Stimulated activated CD8-positive, alpha-beta memory T cell treated with anti-CD3 and anti-CD28 coated beads, Interleukin-12 subunit alpha, Interleukin-12 subunit beta, amount 100 ng/mL, for 24 hours (primary cell): Measurements from ENCODE around the gene LINGO4.

Experiments
- DNase-seq: peaks from one replicate; pipeline ENCODE4 v3.0.0-alpha.2; 2020; ENCODE audit errors: extremely low read depth

The LINGO4 gene

DNA sequence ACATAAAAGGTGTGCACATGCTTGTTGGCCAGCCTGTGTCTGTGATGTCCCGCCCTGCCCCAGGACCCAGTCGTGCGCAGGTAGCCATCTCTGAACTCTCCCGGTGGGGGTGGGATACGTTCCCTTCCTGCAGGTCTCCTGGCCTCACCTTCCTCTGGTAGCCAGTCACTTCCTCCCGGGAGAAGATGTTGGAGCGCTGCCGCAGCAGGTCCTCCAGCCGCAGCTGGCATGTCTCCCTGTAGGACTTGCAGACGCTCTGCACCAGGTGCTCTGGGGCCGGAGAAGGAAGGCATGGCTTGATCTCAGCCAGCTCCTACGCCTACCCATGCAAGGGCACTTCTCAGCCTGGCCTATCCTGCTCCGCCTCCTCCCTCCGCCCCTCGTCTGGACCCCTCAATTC lies 9.2 kb upstream of the LINGO4 start:
- no peak for DNase-seq

DNA sequence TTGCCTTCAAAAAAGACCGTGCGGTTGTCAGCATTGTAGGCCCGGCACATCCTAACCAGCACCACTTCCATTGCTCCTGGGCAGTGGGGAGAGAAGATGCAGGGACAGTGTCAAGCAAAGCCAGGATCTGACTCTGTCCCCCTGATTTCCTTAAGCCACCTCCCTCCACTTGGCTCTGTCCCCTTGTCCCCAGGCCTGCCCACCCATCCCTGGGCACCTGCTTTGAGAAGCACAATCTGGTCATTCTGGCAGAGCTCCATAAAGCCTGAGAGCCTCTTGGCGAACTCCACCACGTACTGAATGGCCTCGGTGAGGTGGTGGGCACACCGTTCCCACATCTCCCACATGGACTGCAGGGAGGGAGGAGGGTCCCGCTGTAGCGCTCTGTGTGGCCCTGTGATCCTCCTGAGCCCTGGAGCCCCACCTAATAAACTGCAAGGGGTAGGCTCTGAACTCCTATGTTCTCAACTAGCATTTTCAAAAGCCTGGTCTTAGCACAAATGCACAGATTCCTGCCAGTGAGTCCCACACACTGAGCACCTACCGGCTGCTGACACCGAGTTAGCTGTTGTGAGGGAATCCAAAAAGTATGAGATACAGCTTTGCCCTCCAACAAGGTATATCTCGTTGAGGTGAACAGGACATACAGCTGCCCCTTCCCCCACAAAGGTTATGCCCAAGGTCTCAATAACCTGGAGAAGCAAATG lies 8.2 kb upstream of the LINGO4 start:
- DNase-seq, result no peak

DNA sequence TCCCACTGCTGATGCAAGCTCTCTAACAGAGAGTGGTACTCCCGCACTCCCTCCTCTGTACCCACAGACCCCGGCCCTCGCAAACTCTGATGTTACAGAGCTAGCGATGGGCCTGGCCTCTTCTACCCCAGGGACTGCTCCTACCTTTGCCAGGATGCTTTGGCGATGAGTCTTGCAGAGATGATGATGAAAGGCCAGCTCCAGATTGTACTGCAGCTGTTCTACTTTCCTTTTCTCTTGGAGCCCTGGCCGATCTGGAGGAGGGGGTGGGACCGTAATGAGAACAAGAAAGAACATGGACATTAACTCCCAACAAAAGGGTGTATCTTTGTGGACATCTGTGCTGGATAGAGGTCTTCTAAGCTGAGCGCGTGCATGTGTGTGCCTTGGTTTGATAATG lies 6.0 kb upstream of the LINGO4 start:
- DNase-seq, result no peak

DNA sequence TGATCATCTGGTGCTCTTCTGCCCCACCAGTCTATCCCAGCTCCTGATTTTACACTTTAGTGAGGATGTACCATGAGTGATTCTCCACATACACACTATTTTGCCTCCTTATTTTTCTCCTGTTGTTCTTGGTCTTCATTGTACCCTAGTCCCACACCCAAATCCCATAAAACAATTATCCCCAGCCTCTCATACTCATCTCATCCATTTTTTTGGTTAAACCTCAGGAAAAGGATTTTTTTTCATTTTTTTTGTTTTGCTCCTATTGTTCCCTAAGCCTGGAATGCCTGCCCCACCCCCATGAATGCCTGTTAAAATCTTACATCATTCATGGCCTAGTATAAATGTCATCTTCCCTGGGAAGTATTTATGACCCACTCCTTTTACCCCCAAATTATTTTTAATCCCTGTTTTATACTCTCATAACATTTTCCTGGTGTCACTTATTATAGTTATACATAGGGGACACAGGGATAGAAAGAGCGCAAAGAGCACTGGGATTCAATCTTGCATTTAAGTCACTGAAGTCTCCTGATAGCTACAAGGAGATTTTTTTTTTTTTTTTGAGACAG lies 4.9 kb upstream of the LINGO4 start:
- DNase-seq, result no peak

DNA sequence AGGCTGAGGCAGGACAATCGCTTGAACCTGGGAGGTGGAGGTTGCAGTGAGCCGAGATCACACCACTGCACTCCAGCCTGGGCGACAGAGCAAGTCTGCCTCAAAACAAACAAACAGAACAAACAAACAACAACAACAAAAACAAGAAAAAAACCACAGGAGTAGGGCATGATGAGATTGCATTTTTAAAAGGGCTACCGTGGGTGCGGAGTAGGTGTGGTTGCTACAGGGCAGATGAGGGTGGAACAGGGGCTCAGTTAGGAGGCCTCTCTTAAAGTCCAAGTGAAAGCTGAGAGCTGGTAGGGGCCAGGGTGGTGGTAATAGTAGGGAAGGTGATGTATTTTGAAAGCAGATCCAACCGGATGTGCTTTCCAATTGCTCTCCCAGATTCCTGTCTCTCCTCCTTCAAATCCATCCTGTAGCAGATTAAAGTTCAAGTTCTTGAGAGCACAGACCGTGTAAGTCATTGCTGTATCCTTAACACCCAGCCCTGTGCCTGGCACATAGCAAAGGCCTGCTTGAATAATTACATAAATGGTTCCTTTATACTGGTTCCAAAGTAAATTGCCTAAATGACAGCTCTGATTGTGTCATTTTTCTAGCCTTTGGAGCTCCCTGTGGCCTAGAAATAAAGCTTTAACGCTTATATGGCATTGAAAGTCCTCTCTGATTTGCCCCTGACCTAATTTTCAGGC lies 4.2 kb upstream of the LINGO4 start:
- no peak for DNase-seq

DNA sequence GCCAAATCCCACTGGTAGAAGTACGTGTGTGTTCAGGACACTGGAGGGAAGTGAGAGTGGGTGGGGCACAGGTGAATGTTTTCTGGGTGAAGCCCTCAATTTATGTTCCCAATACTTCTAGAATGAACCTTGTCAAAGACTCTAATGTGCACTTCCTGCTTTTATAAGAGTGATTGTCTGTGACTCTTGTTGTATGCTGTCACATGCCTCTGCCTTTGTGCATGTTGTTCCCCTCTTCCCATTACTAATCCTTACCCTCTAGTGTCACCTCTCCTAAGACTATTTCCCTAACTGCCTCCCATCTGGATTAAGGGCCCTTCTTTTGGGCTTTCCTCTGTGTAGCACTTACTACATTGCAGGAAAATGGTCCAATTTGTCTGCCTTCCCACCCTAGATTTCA lies 2.5 kb upstream of the LINGO4 start:
- DNase-seq, result no peak

DNA sequence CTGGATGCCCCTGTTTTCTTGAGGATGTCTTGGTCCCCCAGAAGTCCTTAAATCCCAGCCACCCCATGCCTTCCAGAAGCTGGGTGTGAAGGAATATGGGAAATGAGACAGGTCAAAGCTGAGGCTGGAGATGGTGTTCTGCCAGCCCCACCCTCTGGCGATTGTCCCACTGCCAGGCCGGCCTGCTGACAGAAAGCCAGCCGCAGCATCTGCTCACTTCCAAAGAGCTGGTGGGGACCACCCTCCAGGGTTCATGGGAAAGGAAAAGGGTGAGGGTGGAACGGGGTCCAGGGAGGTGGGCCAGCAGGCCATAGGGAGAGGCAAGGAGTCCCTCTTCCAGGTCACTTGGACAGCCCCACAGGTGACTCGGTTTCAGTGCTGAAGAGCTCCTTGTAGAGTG lies 1.9 kb upstream of the LINGO4 start:
- no peak for DNase-seq

DNA sequence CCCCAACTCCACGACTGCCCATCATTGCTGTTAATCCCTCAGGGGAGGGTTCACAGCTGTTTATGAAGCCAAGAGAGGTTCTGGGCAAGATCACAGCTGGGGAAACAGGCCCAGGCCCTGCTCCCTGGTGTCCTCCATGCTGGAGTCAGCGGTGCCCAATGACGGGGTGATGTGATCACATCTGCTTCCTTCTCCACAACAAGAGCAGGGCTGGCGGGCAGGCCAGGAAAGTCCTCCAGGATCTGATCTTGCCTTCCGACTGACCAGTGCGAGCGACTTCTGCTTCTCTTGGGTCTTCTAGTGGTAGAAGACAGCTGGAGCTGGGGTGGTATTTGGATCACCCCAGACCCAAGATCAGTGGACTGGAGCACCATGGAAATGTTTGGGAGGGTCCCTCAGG lies 951 bp upstream of the LINGO4 start:
- no peak for DNase-seq

DNA sequence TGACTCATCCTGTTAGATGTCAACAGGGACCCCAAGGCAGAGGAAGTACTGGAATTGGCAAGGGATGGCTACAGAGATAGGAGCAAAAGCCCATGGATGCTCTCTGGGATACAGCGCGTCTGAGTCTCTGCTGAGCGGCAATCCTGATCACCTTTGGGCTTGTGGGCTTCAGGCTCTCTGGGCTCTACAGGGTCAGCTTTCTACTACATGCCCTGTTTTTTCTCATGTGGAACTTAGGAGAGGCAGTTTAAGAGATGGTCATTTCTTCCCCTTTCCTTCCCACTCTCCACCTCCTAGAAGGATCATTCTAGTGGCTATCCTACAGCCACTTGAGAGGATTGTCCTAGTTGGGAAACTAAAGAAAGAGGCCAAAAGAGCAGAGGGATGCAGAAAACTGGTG lies 1.3 kb downstream of the LINGO4 start:
- no peak for DNase-seq

DNA sequence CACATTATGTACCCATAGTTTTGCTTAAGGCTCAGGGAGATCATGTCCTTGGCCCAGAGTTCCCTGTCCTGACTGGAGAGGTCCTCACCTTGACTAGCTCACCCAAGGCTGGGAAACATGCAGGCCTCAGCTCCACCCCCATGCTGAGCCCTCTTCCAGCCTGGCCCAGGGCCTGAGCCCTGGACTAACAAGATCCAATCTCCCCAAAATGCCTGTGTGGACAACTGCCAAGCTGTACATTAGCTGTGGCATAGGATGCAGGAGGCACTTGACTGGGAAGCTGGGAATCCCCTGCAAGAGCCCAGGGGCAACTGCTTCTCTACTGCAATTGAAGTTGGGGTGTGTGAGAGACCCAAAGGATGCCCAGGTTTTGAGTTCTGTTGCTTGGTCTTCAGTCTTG lies 2.1 kb downstream of the LINGO4 start:
- no peak for DNase-seq

DNA sequence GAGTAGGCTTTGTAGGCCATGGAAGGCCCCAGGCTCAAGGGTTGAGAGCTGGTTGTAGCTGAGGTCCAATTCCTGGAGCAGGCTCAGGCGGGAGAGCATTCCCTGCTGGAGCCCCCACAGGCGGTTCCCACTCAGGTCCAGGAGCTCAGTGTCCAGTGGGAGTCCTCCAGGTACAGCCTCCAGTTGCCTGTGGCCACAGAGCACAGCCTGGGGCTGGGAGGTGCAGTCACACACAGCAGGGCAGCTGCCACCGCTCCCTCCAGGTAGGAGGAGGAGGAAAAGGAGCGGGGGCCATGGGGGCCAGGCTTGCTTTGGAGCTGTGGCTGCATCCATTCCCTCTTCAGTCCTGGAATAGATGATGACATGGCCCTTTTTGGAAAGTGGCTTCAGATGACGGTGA lies 2.8 kb downstream of the LINGO4 start:
- no peak for DNase-seq

DNA sequence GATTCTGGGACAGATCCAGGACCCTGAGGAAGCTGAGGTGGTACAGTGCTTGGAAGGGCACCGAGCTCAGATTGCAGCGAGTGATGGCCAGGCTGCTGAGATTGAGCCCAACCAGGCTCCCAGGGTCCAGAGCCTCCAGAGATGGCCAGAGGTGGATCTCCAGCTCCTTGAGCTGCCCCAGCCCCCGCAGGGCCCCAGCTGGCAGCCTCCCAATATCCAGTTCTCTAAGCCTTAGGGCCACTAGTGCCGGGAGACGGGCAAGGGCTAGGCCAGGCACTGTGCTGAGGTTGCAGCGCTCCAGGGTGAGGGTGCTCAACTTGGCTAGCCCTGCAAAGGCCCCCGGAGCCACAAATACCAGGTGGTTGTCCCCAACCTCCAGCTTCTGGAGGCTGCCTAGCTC lies 3.4 kb downstream of the LINGO4 start:
- DNase-seq, result no peak

DNA sequence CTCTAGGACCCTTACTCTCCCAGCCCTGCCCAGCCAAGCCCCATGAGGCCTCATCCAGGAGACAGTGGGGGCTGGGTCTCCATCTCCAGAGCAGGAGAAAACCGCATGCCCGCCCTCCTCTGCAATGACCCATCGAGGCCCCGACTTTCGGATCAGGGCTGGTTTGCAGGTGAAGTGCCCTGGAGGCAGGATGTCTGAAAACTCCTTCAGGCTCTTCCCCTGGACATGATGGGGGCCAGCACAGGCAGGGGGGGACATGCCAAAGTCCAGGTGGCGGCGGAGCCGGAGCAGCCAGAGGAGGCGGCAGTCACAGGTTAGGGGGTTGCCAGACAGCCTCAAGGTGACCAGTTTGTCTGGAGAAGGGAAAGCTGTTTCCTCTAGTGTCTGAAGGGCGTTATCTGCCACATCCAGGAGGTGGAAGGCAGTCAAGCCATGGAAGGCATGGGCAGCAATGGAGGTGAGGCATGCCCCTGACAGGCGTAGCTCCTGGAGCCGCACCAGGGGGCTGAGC lies 3.9 kb downstream of the LINGO4 start:
- DNase-seq, result no peak

DNA sequence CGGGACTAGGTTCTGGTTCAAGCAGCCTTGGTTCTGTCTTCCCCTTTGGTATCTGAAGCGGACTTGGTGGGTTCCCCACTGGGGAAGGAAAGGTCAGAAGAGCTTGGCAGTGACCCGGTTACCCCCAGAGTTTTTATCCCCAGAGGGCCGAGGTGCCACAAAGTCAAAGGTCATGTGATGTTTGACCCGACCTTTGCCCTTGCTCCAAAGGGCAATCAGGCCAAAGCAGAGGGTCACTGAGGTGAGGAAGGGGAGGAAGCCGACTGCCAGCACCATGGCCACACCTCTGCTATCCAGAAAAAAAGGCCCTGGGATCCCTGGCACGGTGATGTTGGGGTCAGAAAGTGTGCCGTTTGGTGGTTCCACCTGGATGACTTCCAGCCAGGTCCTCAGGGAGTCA lies 4.4 kb downstream of the LINGO4 start:
- no peak for DNase-seq

DNA sequence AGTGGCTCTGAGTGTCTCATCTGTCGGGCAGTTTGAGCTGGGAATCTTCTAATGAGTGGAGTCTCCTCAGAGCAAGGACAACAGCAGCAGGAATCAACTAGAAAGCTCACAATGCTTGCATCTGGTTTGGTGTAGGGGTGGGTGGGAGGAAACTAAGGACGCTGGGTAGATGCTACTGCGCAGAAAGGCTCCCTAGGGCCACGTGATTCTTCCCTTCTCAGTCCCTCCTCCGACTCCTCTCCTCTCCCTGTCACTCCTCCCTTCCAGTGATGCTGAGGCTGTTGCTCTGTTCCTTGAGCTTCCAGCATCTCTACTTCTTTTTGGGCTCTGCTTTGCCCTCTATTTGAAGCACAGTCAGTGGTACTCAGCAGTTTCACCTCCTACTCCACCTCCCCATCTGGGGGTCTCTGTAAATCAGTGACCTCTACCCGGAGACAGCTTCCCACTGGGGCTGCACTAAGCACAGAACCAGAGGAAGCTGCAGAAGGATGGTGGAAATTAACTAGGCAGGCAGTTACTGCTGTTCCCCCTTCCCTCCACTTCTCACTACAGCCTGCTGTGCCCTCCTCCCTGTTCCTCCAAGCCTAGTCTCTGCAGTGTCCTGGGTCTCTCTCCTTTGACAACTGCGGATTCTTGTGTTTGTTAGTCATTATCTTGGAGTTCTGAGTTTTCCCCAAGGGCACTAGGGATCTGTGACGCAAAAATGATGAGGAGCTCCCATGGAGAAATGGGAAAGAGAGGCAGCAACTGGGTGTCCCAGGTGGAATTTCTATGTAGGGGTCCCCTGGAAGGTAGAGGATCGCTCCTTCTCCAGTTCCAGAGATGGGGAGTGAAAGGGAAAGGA lies 5.8 kb downstream of the LINGO4 start:
- no peak for DNase-seq

DNA sequence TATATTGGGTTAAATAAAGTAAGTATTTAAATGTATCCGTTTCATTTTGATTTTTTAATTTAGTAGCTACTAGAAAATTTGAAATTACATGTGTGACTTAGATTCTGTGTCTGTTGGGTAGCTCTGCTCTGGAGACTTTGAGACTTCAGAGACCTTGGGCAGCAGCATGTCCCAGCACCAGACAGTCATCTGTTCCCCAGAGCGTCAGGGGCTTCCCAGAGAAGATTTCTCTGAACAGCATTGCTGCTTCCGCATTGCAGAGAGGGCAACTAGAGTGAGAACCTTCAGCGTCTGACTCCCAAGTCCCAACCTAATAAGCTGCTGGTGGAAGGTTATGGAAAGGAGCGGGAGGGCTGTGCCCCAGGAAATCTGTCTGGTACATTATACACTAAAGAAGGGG lies 6.6 kb downstream of the LINGO4 start:
- no peak for DNase-seq

DNA sequence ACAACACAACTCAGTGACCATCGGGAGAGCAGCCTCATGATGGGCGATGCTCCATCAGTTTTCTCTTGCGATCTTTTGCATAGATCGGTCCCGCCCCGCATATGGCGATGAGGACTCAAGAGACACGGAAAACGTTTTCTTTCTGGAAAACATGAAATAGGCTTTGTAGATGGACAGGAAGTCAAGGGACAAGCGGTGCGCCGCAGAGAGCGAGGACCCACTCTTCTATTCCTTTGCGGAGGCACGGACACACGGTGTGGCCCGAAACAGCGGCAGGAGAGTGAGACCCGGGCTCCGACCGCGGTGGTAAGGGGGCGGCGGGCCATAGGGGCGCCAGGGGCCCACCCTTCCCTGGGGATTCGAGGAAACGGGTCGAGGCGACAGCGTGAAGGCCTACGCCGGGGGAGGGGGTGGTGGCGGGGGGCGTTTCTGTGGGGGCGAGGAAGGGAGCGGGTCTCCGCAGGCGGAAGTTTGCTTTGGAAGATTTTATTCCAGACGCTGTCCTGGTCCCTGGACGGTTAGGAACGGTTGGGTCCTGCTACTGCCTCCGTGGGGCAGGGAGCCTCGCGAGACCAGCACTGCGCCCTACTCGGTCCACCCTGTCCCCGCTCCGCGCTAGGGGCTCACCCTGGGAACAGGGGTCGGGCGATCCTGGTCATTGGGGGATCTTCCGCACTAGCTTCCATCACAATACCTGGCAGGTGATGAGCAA lies 14.1 kb downstream of the LINGO4 start:
- no peak for DNase-seq

DNA sequence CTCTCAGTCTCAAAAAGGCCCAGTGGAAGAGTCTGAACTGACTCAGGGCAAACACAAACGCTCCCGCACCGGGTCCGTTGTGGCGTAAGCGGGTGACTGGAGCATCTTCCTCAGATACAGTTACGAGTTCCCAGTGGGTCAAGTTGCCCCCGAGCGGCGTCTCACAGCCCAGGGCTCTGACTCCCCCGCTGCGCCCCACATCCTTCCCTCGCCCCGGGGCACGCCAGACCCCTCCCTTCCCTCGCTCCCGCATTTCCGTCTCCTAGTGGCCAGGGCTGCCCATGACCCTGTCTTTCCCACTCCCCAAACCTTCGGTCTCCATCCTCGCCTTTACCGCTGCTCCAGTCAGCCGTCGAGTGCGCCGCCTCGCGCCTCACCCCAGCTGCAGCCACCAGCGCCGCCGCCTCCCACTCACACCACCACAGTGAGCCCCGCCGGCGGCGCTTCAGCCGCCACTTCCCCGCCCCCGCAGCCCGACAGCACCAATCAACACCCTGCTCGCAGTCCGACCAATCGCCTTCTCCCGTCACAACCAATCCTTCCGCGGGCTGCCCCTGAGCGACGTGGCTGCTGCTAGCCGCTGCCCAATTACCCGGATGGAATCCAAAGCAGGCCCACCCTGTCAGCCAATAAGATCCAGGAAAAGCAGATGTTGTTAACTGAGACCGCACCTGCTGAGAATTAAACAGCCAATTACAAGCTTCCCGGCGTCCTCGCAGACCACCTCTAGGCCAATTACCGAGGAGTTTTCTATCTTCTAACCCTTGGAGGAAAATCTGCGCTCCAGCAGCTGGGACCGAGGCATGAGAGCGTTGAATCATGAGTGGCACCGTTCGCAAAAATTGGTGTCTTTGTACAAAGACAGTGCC lies 14.9 kb downstream of the LINGO4 start, which contains the start of gene TDRKH:
Gene TDRKH (minus strand): TSS at position 430 of the 869 bp plus-strand sequence. CDS start 7,478 bp downstream, outside the sequence.
- peak; percentile 98 for DNase-seq

DNA sequence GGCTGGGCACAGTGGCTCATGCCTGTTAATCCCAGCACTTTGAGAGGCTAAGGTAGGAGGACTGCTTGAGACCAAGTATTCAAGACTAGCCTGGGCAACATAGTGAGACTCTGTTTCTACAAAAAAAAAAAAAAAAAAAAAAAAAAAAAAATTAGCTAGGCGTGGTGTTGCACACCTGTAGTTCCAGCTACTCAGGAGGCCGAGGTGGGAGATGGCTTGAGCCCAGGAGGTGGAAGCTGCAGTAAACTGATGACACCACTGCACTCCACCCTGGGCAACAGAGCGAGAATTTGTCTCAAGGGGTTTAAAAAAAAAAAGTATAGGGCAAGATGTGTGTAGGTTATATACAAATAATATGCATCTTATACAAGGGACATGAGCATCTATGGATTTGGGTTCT lies 17.5 kb downstream of the LINGO4 start:
- DNase-seq, result no peak

DNA sequence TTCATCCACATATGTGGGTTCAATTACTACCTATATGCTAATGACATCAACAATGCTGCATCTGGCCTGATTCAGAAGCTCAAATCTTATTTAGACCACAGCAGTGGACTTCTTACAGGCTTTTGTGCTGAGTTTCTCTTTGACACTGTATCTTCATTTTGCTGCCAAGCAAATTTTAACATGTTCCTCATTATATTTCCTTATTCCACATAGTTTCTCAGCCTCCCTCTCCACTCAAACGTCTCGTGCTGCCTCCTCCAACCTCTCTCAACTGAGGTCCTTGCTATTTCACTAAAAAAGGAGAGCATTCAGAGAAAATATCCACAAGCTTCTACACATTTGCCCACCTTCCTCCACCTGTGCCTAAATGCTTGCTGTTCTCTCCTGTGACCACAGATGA lies 21.4 kb downstream of the LINGO4 start:
- no peak for DNase-seq

DNA sequence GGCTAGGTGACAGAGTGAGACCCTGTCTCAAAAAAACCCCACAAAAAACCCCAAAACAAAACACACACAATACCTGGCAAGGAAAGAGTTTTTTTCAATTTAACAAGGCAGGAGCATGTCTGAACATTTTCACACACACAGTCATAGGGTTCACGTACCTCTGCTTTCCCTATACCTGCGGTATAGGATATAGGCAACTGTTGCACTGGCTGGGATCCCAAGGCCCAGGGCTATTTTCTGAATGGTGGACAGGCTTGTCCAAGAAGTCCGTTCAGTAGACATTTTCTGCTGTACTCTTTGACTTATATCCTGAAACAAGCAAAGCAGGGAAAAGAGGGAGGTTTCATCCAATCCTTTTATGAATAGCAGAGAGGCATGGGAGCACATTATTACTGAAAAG lies 22.5 kb downstream of the LINGO4 start:
- no peak for DNase-seq
